ENCODE measurements around the gene NCBP1. TPM values are rescaled to one million over a fixed set of nuclear protein-coding genes. Genes with fewer than 3 reads are reported as not detected.
"Not testable (repeated sequence)": the region's sequence is repeated elsewhere in the genome, so short reads cannot be mapped to it uniquely, and the experiment has no call there.

Gene NCBP1
- total RNA-seq, 1 donor from 2014 or later, result 36.3 TPM

GRCh38 chr9:97604901-97605645 is 28.5 kb upstream of the NCBP1 start:
- Mint-ChIP-seq H3K4me3 (no peak overlapping the region), H3K36me3 (ENCODE audit: low read depth) (peaks cover 77% of the 10 kb centered on the region), H3K27ac (no peak overlapping the region), H3K9me3 (no peaks in the 10 kb centered on the region), H3K27me3 (no peaks in the 10 kb centered on the region), H3K4me1 (no peaks in the 10 kb centered on the region)
- ChIA-PET POLR2A (no interaction called here), CTCF (interaction anchor here (0.7 kb wide), 1 partner anchor 10 kb away, joined by 3 read pairs; no protein-coding TSS in a partner anchor)
- no peak for DNase-seq
- TF ChIP-seq, protein P1, sequence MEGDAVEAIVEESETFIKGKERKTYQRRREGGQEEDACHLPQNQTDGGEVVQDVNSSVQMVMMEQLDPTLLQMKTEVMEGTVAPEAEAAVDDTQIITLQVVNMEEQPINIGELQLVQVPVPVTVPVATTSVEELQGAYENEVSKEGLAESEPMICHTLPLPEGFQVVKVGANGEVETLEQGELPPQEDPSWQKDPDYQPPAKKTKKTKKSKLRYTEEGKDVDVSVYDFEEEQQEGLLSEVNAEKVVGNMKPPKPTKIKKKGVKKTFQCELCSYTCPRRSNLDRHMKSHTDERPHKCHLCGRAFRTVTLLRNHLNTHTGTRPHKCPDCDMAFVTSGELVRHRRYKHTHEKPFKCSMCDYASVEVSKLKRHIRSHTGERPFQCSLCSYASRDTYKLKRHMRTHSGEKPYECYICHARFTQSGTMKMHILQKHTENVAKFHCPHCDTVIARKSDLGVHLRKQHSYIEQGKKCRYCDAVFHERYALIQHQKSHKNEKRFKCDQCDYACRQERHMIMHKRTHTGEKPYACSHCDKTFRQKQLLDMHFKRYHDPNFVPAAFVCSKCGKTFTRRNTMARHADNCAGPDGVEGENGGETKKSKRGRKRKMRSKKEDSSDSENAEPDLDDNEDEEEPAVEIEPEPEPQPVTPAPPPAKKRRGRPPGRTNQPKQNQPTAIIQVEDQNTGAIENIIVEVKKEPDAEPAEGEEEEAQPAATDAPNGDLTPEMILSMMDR (IDR thresholded peaks at IDR 0.05), result no peak
- intact Hi-C loops (cut with micrococcal nuclease), result no loop called here
- no peak for ATAC-seq (ENCODE audit: low read depth)

DNA sequence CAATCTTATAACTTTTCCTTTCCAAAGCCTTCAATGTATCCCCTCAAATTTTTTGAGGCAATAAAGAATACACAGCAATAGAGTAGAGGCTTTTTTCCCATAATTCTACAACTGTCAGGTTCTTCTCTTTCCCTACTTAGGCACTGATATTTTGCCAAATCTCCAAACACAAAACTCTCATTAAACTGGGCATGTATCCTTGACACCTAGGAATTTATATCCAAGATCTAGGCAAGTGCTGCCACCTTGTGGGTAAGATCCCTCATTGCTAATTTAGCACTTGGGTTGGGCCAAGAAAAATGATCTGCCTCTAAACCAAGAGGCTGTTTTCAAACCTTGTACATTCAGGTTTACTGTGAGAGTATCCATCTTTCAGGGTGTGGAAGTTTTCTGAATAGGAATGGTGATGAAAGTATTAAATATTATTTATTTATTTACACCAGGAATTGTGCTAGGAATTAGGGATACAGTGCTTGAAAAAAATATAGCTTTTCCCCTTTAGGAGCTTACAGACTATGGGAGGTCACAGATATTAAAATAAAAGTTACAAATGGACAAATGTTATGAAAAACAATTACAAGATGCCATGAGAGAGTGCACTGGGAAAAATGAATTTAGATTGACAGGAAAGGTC is 18.1 kb upstream of the NCBP1 start:
- CTCF ChIA-PET, result interaction anchor here (0.7 to 4.9 kb wide), 26 partner anchors 8 to 762 kb away, joined by 3 to 33 read pairs (median 4); partner anchors contain the start of genes NCBP1, TDRD7, TSTD2 and ZNF782

DNA sequence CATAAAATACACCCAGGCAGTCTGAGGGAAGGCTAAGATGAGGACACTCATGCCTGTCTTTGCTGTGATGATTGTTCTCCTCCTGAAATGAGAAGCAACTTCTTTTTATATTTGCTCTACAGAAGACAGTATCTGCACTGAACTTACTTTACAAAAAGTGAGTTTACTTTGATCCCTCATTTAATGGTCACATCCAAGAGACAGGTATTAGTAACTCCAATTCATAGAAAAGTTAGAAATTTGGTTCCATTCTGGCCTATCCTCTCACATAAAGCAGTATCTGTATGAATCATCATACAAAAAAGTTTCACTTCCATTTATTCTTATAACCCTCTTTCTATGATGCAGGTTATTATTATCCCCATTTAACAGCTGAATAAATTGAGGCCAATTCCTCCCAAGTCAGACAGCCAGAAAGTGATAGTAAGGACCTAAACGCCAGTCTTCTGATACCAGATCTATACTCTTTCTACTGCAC is 15.6 kb upstream of the NCBP1 start:
- Mint-ChIP-seq H3K4me3 (peak overlapping the region; percentile 20), H3K36me3 (ENCODE audit: low read depth) (peaks cover 51% of the 10 kb centered on the region), H3K27ac (peak overlapping the region; percentile 55), H3K27me3 (no peaks in the 10 kb centered on the region), H3K9me3 (no peaks in the 10 kb centered on the region), H3K4me1 (peaks cover 12% of the 10 kb centered on the region)
- DNase-seq (no peak), ATAC-seq (ENCODE audit: low read depth) (peak; percentile 64)
- intact Hi-C loops (cut with micrococcal nuclease), result no loop called here
- ChIA-PET POLR2A (interaction anchor here (1.3 to 2.3 kb wide), 2 partner anchors 15 to 304 kb away, joined by 4 to 9 read pairs; partner anchors contain the start of genes NCBP1, TRMO and TSTD2), CTCF (no interaction called here)
- TF ChIP-seq, protein P1 (IDR thresholded peaks at IDR 0.05), result no peak

More for the DNA sequence above, 18.1 kb upstream of the NCBP1 start:
- no peak for DNase-seq
- intact Hi-C loops (cut with micrococcal nuclease), result loop anchor here (1.0 kb wide), 5 partner anchors 18 to 758 kb away; partner anchors contain the start of genes NCBP1 and TSTD2
- peak; percentile 52 for ATAC-seq (ENCODE audit: low read depth)
- Mint-ChIP-seq H3K4me3 (no peak overlapping the region), H3K4me1 (peaks cover 12% of the 10 kb centered on the region), H3K27ac (no peak overlapping the region), H3K36me3 (ENCODE audit: low read depth) (peaks cover 44% of the 10 kb centered on the region), H3K27me3 (no peaks in the 10 kb centered on the region), H3K9me3 (no peaks in the 10 kb centered on the region)
- POLR2A ChIA-PET, result interaction anchor here (1.0 kb wide), 2 partner anchors 17 to 204 kb away, joined by 3 to 6 read pairs; partner anchors contain the start of gene TSTD2
- TF ChIP-seq, protein P1 (IDR thresholded peaks at IDR 0.05), result peak; percentile 77

- not testable (repeated sequence) for H3K27ac Mint-ChIP-seq, H3K27me3 Mint-ChIP-seq
Observed at GRCh38 chr9:97620063-97620462, 13.6 kb upstream of the NCBP1 start.

DNA sequence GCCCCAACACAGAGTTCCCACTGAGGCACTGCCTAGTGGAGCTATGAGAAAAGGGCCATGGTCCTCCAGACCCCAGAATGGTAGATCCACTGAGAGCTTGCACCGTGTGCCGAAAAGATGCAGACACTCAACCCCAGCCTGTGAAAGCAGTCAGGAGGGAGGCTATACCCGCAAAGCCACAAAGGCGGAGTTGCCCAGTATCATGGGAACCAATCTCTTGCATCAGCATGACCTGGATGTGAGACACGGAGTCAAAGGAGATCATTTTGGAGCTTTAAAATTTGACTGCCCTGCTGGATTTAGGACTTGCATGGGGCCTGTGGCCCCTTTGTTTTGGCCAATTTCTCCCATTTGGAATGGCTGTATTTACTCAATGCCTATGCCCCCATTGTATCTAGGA is 11.1 kb upstream of the NCBP1 start:
- H3K27ac Mint-ChIP-seq, POLR2A ChIA-PET: not testable (repeated sequence)
- H3K4me1 Mint-ChIP-seq, result peaks cover 12% of the 10 kb centered on the region

More at GRCh38 chr9:97620063-97620462, 13.6 kb upstream of the NCBP1 start:
- CTCF ChIA-PET, result interaction anchor here (1.4 kb wide), 1 partner anchor 22 kb away, joined by 3 read pairs; no protein-coding TSS in a partner anchor
- ATAC-seq (ENCODE audit: low read depth); POLR2A ChIA-PET; H3K4me3 Mint-ChIP-seq; intact Hi-C loops (cut with micrococcal nuclease); DNase-seq; H3K9me3 Mint-ChIP-seq: not testable (repeated sequence)
- peaks cover 63% of the 10 kb centered on the region for H3K36me3 Mint-ChIP-seq (ENCODE audit: low read depth)
- H3K4me1 Mint-ChIP-seq, result peaks cover 12% of the 10 kb centered on the region

More for the DNA sequence above, 11.1 kb upstream of the NCBP1 start:
- ATAC-seq (ENCODE audit: low read depth); H3K4me3 Mint-ChIP-seq; H3K27me3 Mint-ChIP-seq; CTCF ChIA-PET; intact Hi-C loops (cut with micrococcal nuclease); H3K9me3 Mint-ChIP-seq; DNase-seq: not testable (repeated sequence)
- peaks cover 63% of the 10 kb centered on the region for H3K36me3 Mint-ChIP-seq (ENCODE audit: low read depth)
